NT2/D1 (cell line): Measurements from ENCODE around the gene ISCA1.

Experiments
- YY1 ChIP-seq: IDR thresholded peaks from 2 replicates; pipeline ENCODE4 v1.6.1; 2011; ENCODE audit not compliant: insufficient read length, insufficient read depth
- ZNF274 ChIP-seq: IDR thresholded peaks from 2 replicates; pipeline ENCODE4 v1.6.1; 2011; ENCODE audit warnings: mild to moderate bottlenecking, low read depth, low read length

- no peak for TF ChIP-seq YY1
- no peak for TF ChIP-seq ZNF274
Measured at GRCh38 chr9:86318187-86318586, 35.8 kb upstream of the ISCA1 start.
